ENCODE measurements around the gene CEACAM18.
A peak's percentile ranks its signal among the peaks of the same experiment; 100 is the strongest.

CEACAM18 gene

GRCh38 chr19:51507640-51508058, 29.3 kb downstream of the CEACAM18 start:
- POLR2A ChIA-PET (ENCODE audit: low non-redundant PET) = no interaction called here
- TF ChIP-seq CTCF (conservative IDR thresholded peaks at IDR 0.05; ENCODE audit: low read depth) = no peak
- H3K27ac ChIP-seq = no peak overlapping the region
- CTCF ChIA-PET = interaction anchor here (0.6 kb wide), 1 partner anchor 28 kb away, joined by 3 read pairs; no protein-coding TSS in a partner anchor
- DNase-seq (ENCODE audit: low spot score) = no peak

- no peak for DNase-seq (ENCODE audit: low spot score)
- POLR2A ChIA-PET (ENCODE audit: low non-redundant PET) = no interaction called here
- CTCF ChIA-PET = no interaction called here
- H3K27ac ChIP-seq = no peak overlapping the region
- TF ChIP-seq CTCF (conservative IDR thresholded peaks at IDR 0.05; ENCODE audit: low read depth) = no peak
Observed at GRCh38 chr19:51508059-51508733, 29.9 kb downstream of the CEACAM18 start.

- no peak for DNase-seq (ENCODE audit: low spot score)
- ChIA-PET CTCF (no interaction called here), POLR2A (ENCODE audit: low non-redundant PET) (no interaction called here)
- no peak overlapping the region for H3K27ac ChIP-seq
- no peak for TF ChIP-seq CTCF (conservative IDR thresholded peaks at IDR 0.05; ENCODE audit: low read depth)
Observed at GRCh38 chr19:51509823-51510660, 31.7 kb downstream of the CEACAM18 start.

- no peak for DNase-seq (ENCODE audit: low spot score)
- ChIA-PET CTCF (no interaction called here), POLR2A (ENCODE audit: low non-redundant PET) (no interaction called here)
- TF ChIP-seq CTCF (conservative IDR thresholded peaks at IDR 0.05; ENCODE audit: low read depth) = no peak
- H3K27ac ChIP-seq = no peak overlapping the region
Observed at GRCh38 chr19:51511353-51511752, 33.0 kb downstream of the CEACAM18 start.

- DNase-seq (ENCODE audit: low spot score) = no peak
- CTCF ChIA-PET = interaction anchor here (1.0 kb wide), 1 partner anchor 40 kb away, joined by 3 read pairs; no protein-coding TSS in a partner anchor
- no peak for TF ChIP-seq CTCF (conservative IDR thresholded peaks at IDR 0.05; ENCODE audit: low read depth)
- POLR2A ChIA-PET (ENCODE audit: low non-redundant PET) = no interaction called here
- H3K27ac ChIP-seq = no peak overlapping the region
Observed at GRCh38 chr19:51513968-51514367, 35.6 kb downstream of the CEACAM18 start.

GRCh38 chr19:51514866-51515481, 36.6 kb downstream of the CEACAM18 start:
- no peak overlapping the region for H3K27ac ChIP-seq
- TF ChIP-seq CTCF (conservative IDR thresholded peaks at IDR 0.05; ENCODE audit: low read depth) = peak; percentile 68
- CTCF ChIA-PET = interaction anchor here (0.6 to 1.1 kb wide), 9 partner anchors 11 to 301 kb away, joined by 3 to 6 read pairs (median 3); no protein-coding TSS in a partner anchor
- POLR2A ChIA-PET (ENCODE audit: low non-redundant PET) = no interaction called here
- peak; percentile 44 for DNase-seq (ENCODE audit: low spot score)
